ENCODE data around the gene MPP1.

MPP1 gene

DNA sequence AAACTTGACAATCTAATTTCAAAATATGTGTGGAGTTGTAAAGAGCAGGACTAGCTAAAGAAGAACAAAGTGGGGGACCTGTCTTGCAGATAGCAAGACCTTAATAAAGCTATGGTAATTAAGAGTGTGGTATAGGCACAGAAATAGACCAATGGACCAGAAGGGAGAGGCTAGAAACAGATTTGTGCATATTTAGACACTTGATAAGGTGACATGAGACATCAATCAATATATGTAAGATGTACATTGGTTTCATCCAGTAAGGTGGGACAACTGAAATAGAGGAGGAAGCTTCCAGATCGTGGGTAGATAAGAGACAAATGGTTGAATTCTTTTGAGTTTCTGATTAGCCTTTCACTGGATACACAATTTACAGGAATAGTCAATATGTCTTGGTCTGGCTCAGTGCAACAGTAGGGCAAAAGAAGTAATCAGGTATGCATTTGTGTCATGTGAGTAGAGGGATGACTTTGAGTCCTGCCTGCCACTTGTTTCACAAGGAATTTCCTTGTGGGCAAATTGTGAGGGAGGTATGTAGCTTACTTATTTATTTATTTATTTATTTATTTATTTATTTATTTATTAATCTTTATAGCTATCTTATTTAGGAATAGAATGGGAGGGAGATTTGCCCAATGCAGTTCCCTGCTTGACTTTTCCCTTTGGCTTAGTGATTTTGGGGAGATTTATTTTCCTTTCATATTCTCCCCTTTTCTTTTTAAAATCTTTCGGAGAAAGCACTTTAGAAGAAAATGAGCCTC, 7.2 kb upstream of the MPP1 start:
- no peak for DNase-seq

DNA sequence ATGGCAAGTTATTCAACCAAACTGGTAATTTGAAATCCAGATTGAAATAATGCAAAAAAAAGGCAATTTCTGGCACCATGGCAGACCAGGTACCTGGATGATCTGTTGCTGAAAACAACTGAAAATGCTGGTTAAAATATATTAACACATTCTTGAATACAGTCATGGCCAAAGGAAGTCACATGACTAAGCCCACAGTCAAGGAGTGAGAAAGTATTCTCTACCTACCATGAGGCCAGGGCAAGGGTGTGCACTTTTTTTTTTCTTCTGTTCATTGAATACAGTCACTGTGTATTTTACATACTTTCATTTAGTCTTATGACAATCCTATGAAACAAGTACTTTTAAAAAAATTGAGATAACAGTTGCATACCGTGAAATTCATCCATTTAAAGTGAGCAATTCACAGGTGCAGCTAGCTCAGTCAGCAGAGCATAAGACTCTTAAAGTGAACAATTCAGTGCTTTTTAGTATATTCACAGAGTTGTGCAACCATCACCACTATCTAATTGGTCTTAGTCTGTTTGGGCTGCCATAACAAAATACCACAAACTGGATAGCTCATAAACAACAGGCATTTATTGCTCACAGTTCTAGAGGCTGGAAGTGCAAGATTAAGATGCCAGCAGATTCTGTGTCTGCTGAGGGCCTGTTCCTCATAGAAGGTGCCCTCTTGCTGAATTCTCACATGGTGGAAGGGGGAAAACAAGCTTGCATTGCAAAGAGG, 4.8 kb upstream of the MPP1 start:
- no peak for DNase-seq

DNA sequence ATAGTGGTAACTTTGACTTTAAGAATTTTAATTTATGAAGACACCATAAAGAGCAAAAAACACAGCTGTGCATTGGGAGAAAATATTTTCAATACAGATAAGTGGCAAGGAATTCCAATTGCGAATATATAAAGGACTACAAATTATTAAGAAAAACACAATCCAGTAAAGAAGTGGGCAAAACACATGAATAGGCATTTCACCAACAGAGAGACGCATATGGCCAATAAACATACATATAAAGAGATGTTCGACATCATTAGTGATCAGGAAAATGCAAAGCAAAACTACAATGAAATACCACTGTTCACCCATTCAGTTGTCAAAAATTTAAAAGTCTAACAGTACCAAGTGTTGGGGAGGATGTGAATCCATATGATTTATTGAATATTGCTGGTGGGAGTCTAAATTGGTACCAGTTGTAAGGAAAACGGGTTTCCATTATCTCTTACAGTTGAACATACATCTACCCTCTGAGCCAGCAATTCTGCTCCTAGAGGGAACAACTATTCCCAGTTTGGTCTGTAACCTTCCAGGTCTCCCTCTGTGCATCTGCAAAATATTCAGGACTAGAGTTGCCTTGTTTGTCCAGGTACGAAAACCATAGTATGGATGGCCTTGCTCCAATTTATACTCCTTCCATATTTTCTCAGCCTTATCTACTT, 1.7 kb upstream of the MPP1 start:
- DNase-seq = no peak

DNA sequence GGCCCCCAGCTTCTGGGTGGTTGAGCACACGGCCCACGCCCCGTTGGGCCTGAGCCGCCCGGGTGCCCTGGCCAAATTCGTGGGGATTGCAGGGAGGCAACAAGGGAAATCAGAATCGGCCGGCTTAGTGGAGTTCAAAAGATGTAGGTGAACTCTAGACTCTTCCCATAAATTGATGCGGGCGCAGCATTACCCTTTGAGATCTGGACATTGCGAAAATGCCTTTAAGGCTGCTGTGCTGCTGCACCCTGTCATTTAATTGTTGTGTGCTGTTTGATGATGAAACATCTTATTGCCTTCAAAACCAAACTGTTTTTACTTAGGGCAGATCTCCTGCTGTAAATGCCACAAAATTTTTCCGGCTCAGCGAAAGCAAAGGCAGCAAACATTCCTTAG, 409 bp upstream of the MPP1 start:
- DNase-seq = peak; percentile 30

DNA sequence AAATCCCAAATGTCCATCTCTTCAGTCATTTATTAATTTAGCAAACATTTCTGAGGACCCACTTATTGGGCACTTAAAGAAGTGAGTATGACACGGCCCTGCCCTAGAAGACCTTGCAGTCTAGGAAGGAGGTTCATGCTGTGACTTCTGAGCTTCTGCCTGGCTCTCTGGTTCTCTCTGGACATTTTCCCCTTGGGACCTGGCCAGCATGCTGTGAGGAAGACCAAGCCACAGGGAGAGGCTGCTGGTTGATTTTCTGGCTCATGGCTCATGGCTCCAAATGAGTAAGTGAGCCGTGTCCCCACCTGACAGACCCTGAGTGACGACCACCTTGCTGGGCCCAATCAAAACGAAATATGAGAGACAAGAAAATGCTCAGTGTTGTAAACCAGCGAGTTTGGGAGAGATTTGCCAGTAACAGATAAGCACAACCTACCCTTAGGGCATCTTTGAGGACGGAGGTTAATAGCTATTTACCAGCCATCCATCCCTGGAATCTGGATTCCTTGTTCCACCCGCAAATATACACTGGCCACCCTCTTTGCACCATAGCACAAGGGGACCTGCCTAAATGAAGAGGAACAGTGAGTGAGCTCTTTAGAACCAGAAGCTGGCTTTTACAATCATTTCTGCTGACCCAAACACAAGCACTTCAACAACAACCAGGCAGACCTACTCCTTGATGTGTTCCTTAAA, 876 bp downstream of the MPP1 start:
- DNase-seq = no peak

DNA sequence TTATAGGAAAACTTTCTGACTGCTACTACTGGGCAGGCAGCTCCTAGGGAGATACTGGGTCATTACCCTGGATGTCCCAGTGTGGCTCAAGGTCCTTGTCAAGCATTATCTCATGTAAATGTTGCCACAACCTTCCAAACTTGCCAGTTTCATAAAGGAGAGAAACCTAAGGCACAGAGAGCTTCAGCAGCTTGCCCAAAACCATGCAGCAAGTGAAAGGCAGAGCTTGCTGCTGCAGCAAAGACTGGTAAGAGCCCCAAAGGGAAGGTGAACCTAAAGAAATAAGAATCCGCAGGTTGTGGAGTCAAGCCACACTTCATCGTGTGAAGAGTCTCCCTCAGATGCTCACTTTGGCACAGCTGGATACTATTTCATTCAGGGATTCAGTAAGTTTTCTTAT, 2.3 kb downstream of the MPP1 start:
- no peak for DNase-seq

DNA sequence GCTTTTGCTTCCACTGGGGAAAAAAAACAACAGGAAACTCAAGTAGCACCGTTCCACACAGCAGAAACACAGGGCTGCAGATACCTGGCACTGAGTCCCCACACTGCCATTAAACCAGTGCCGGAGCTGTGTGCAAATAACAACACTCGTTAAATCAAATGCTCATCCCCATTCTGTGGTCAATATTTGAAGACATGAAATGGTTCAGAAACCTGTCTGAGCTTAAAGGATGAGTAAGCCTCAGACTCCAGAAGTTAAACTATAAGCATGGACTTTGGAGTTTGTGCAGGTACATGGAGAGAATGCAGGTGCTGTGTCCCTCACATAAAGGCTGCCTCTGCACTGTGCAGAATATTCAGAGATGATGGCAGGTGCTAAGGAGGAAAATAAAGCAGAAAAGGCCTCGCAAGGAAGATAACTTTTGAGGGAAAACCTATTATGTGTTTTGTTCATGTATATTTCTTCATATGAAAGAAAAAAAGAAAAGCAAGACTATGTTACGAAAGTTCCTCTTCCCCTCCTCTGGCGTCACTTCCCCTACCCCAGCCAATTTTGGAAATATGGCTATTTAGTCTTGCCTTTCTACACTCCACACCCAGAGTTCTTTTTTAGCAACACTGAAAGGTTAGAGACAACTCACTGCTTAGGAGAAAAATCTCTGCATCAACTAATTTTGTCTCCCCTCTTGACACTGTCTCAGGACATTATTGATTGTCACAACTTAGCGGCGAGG, 4.6 kb downstream of the MPP1 start:
- no peak for DNase-seq

DNA sequence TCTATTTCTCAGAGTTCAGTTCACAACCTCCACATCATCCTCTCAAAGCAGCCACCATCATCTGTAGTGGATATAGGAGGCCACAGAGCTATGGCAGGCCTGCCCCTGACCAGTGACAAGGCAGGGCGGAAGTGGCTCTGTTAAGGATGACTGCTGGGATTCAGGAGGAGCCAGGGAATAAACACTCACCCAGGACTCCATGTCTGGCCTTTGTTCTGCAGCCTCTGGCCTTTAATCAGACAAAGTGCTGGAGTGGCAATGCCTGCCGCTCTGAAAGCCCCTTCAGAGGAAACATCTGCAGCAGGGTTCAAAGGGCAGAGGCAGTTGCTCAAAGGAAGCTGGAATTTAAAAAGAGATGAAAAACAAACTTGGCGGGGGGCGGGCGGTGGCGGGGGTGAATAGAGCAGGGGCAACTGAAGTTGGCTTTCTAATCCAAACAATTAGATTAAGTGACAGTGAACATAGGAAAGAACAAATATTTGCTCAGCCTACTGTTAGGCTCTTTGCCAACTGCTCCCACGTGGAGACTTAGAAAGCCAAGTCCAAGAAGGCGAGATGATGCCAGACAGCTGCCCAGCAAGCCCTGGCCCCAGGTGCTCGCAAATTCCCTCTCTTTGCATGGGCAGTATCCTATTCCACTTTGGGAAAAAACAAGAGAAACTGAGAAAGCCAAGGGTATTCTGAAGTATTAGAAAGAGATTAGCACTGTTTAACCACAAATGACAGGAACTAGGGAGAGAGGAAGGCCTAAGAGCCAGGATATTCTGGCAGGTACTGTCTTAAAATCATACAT, 5.5 kb downstream of the MPP1 start:
- DNase-seq = no peak

DNA sequence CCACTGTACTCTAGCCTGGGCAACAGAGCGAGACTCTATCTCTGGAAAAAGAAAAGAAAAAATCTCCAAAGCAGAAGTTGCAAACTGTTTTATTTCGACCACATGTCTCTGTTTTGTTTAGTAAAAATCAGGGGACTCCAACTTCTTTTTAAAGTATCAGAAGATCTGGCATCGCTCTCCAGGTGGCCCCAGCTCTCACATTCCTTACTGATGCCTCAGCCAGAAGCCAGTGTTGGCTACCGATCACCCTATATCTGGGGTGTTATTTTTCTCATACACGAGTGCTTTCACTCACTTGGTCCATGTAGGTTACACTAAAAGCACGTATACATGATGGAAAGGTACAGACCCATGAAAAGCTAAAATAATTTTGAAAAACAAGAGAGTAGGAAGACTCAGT, 8.3 kb downstream of the MPP1 start:
- no peak for DNase-seq

DNA sequence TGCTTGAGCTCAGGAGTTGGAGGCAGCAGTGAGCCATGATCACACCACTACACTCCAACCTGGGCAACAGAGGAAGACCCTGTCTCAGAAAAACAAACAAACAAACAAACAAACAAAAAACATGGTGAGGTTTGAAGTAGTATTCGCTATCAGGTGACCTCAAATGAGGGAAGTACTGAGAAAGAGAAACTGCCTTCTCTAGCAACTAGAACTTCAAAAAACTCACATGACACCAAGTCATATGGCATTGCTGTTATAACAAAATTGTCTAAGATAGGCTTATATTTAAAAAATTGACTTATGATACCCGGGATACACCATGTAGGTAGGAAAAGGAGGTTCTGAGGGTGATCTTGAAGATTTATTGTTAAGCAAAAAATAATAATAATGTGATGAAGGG, 10.3 kb downstream of the MPP1 start:
- DNase-seq = no peak

DNA sequence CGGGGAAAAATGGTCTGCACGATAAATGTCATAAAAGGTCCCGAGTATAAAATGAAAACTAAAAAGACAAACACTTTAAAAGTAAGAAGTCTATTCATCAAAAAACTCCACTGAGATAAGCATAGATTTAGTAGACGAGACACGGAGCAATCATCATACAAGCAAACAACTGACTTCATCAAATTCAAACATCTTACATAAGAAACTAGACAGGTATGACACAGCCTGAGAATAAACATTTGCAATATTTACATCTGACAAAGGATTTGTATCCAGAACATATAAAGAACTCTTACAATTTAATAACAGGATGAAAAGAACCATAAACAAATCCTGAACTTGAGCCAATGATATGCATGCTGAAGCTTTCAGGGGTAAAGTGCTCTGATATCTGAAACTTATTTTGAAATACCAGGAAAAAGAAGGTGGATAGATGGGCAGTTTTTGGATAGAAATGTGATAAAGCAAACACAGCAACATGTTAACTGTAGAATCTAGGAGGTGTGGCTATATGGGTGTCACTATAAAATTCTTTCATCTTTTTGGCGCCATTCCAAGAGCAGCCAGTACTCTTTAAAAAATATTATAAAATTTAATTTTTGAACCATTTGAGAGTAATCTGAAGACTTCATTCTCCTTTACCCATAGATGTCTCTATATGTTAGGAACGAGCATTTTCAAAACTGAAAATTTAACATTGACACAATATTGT, 12.0 kb downstream of the MPP1 start:
- no peak for DNase-seq

DNA sequence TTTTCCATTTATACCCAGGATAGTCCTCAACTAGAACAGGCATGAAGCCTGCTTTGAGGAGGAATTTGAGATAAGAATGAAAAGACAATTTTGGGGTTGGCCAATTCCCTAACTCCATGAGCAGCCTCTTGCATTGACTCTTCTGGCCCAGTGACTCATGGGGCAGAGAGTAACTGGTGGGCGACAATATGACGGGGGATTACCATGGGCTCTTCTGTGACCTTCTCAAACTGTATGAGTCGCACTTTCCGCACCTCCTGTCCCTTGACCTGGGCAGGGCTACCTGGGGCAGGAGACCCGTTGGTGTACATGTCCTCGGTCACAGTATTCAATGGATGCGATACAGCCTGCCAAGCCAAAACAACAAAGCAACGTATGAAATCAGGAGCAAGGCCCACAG, 13.3 kb downstream of the MPP1 start:
- no peak for DNase-seq

DNA sequence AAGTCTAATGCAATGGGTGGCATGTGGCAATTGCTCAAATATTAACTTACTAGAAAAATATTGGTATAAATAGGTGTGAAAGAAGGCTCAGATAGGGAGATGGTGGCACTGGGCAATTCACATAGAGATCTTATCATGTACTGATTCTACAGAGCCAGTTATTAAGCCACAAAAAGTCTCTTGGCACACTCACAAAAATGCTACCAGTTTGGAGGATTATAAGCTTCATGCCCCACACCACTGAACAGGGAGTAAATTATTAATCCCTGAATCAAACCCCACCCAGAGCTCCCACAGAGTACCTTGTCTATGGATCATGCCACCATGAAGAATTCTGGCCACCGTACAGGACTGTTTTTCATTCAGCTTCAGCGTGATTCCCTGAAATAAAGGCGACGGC, 13.8 kb downstream of the MPP1 start:
- no peak for DNase-seq

DNA sequence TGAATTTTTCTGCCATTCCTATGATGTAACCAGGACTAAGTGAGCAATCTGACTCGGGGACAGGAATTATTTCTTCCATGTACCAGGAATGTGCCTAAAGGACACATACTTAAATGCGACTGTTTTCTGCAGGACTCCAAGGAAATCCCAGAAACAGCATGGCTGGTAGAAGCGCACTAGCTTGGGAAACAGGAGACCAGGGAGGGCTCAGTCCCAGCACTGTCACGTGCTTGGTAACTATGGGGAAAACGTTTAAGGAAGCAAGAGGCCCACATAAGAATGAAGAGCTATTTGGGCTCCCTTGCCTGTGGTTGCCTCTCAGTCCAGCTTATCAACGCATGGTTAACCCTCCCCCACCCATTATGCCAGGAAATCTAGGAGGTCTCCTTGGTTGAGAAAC, 19.6 kb downstream of the MPP1 start:
- no peak for DNase-seq

DNA sequence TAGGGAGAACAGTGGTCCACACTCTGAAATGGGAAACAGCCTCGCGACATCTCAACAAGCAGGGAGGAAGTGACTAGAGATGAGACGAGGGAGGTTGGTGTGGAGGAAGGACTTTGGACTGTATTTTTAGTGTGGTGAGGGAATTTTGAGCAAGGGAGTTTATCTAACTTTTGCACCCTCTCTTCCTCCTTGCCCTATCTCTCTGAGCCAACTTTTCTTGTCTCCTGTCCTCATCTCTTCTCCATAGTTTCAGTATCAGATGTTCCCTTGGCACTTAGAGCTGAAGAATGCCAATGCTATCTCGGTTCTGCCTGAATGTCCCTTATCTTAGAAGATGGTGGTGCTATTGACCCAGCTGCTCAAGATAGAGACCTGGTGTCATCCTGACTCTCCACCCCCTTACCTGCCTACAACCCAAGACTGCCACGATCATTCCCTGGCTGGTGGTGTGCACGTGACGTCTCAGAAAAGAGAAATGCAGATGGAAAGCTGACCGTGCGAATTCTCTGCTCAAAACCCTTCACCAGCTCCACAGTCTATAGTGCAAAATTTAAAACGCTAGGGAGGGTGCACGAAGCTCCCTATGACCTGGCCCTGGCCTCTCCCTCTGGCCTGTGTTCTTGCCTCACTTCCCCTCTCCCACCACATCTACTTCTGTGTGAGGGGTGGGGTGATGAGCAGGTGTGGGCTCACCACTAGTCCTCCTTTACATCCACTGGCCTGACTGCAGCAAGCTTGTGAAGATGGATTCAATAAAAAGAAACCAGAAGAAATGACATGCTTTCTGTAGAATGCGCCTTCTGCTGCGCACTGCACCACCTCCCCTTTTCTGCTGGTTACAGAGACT, 20.9 kb downstream of the MPP1 start:
- DNase-seq = no peak

DNA sequence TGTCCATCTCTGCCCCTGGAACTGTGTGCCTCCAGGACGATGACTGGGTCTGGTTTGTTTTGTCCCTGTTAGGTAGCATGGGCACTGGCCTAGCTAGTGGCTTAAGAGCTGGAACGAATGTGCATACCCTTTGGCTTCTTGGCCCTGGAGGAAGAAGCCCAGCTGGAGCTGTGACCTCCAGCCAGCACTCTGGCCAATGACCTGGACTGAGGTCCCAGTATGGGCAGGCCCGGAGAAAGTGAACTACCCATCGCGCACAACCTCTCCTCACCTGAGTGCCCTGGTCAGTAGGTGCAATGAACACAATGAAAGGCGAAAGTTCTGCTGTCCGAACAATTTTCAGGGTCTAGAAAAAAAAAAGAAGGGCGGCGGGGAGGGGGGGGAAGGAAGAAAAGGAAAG, 24.3 kb downstream of the MPP1 start:
- DNase-seq = no peak

DNA sequence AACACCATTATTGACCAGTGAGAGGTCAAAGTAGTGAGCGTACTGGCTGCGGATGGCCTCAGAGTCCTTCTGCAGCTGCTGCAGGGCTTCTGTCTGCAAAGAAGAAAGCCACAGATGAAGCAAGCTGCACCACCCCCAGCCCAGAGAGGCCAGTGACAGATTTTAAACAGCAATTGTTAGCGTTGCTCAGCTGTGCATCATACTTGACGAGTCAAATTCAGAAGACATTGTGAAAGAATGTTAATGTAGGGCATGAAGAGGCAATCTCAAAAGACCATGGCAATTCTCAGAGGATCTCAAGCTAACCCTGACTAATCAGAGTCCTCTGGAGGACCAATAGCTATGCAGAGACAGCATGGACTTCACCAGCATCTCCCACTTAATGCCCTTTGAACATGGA, 26.0 kb downstream of the MPP1 start:
- peak; percentile 68 for DNase-seq

DNA sequence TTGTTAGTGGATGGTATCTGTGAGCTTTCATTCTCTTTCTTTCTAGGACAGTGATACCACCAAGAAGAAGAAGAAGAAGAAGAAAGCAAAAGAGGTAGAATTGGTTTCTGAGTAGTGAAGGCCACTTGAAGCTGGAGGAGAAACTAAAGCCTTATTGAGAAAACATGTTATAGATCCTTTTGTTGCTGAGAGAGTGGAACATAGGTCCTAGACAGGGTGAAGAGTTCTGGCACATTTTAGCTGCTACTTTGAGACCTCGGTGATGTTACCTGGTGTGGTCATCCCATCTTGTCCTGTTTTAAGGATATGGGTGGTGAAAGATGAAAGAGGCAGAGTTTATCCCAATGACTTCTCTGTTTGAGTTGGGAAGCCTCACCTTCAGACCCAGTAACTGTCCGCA, 28.5 kb downstream of the MPP1 start:
- DNase-seq = no peak

DNA sequence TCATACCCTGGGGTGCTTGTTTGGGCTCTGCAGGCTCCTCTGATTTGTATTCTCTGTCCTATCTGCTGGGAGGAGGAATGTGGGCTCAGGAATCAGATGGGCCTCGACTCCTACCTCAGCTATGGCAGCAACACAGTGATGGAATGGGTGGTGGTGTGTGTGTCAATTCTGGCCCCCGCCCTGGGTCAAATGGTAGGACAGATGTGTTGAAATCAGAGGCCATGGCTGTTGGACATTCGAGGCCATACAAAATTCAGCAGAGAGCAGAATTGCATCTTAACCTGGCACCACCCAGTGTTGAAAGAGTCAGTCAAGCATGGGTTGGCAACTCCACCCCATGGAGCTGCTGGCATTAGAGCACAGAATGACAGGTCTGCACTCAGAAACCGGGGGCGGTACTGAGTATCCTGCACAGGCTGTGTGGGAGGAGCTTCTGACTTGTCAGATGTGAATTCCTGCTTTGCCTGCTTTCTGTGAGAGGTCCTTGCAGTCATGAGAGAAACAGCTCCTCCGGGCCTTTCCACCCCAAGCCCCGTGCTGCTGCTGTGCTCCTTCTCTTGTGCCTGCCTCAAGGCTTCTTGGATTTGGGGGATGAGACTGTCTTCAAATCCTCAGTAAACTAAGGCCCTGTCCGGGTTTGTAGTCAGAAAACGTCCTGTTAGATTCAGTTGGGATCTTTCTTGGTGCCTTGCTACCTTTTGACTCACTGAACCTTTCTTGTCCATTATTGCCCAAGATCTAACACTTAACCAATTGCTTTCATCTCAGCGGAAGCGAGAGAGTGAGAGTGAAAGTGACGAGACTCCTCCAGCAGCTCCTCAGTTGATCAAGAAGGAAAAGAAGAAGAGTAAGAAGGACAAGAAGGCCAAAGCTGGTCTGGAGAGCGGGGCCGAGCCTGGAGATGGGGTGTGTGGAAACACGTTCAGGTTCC, 29.6 kb downstream of the MPP1 start:
- DNase-seq = no peak
